GM23248 (cell line): ENCODE results near the gene PDXDC1. TPM values are rescaled to one million over a fixed set of nuclear protein-coding genes. Genes with fewer than 3 reads are reported as not detected.
"Not testable (repeated sequence)": the region's sequence is repeated elsewhere in the genome, so short reads cannot be mapped to it uniquely, and the experiment has no call there.

Experiments used
- DNase-seq: peaks from one replicate; pipeline ENCODE4 v3.0.0-alpha.2; 2015
- H2AFZ ChIP-seq: fragments of 200-600 bp; sonication (generic); 2 replicates; pipeline ENCODE4 v1.6.1; 2016; ENCODE audit warnings: antibody characterized with exemption
- H3F3A ChIP-seq: fragments of 200-600 bp; sonication (generic); 2 replicates; pipeline ENCODE4 v1.6.1; 2016; ENCODE audit warnings: mild to moderate bottlenecking, antibody characterized with exemption, mixed run types; ENCODE audit not compliant: insufficient read depth
- H3K27ac ChIP-seq: fragments of 200-600 bp; sonication (generic); 2 replicates; pipeline ENCODE4 v1.5.1; 2016; ENCODE audit warnings: mild to moderate bottlenecking
- H3K27me3 ChIP-seq: fragments of 200-600 bp; sonication (generic); replicated peaks from 2 replicates; pipeline ENCODE4 v1.6.1; 2016; ENCODE audit warnings: mild to moderate bottlenecking; ENCODE audit not compliant: insufficient read depth
- H3K36me3 ChIP-seq: fragments of 200-600 bp; sonication (generic); 2 replicates; pipeline ENCODE4 v1.6.1; 2016; ENCODE audit warnings: low read depth, mild to moderate bottlenecking
- H3K4me1 ChIP-seq: fragments of 200-600 bp; sonication (generic); 2 replicates; pipeline ENCODE4 v1.6.1; 2016; ENCODE audit warnings: mild to moderate bottlenecking; ENCODE audit not compliant: insufficient read depth
- H3K4me2 ChIP-seq: fragments of 200-600 bp; sonication (generic); one replicate; pipeline ENCODE4 v1.6.1; 2016; ENCODE audit warnings: mild to moderate bottlenecking; ENCODE audit not compliant: unreplicated experiment
- H3K4me3 ChIP-seq: fragments of 200-600 bp; sonication (generic); 2 replicates; pipeline ENCODE4 v1.5.1; 2016; ENCODE audit warnings: mild to moderate bottlenecking
- H3K79me2 ChIP-seq: fragments of 200-600 bp; sonication (generic); 2 replicates; pipeline ENCODE4 v1.6.1; 2016; ENCODE audit warnings: mild to moderate bottlenecking; ENCODE audit not compliant: insufficient read depth
- H3K9ac ChIP-seq: fragments of 200-600 bp; sonication (generic); 2 replicates; pipeline ENCODE4 v1.6.1; 2016; ENCODE audit warnings: mild to moderate bottlenecking
- H3K9me2 ChIP-seq: fragments of 200-600 bp; sonication (generic); 2 replicates; pipeline ENCODE4 v1.6.1; 2016; ENCODE audit warnings: mixed run types, mild to moderate bottlenecking, moderate library complexity; ENCODE audit not compliant: insufficient read depth
- H3K9me3 ChIP-seq: fragments of 200-600 bp; sonication (generic); one replicate; pipeline ENCODE4 v1.6.1; 2017; ENCODE audit warnings: low read depth
- H4K20me1 ChIP-seq: fragments of 200-600 bp; sonication (generic); 2 replicates; pipeline ENCODE4 v1.6.0; 2016; ENCODE audit not compliant: insufficient read depth
- EZH2 ChIP-seq: fragments of 200-600 bp; sonication (generic); IDR thresholded peaks from 2 replicates; pipeline ENCODE4 v1.6.1; 2018; ENCODE audit warnings: antibody characterized with exemption, mild to moderate bottlenecking; ENCODE audit not compliant: insufficient read depth, poor library complexity, severe bottlenecking
- EZH2phosphoT487 ChIP-seq: fragments of 200-600 bp; sonication (generic); IDR thresholded peaks from 2 replicates; pipeline ENCODE4 v1.6.1; 2018; ENCODE audit warnings: antibody characterized with exemption, moderate library complexity, mild to moderate bottlenecking, low read depth; ENCODE audit not compliant: insufficient read depth
- WGBS, 2 experiments: methylation state at CpG; one replicate each; pipeline ENCODE4 v1.1.6; 2015 to 2017; ENCODE audit warnings: low lambda C conversion rate in 2 of 2, low coverage in 1 of 2; ENCODE audit errors: missing lambda C conversion rate in 2 of 2; 5-methylcytosine and 5-hydroxymethylcytosine counted together
- in situ Hi-C: fragments of 300-500 bp; cut with MboI; formaldehyde crosslinking; loops from 2 replicates; pipeline ENCODE4 v1.15.0; 2020
- polyA plus RNA-seq: library from polyadenylated mRNA; unstranded; fragments of >200 nt; fragmentation: Nextera tagmentation; extraction: Ambion mirVana; gene quantifications from 2 replicates; pipeline ENCODE4 v1.2.1, GENCODE V29; 2016
- total RNA-seq: library from RNA; depleted of rRNA; stranded (reverse); fragments of >200 nt; shearing (Covaris generic); gene quantifications from 2 replicates; pipeline ENCODE4 v1.2.3, GENCODE V29; 2014

Gene PDXDC1
- total and polyA plus RNA-seq, 2 experiments from 2014 or later: 61.1 to 63.9 TPM

- Histone ChIP-seq H4K20me1 (no peaks in the 10 kb centered on the region), H2AFZ (peak overlapping the region; percentile 90), H3K27ac (0 out of 2 replicates have a peak overlapping the region, but pooled peaks have one; percentile 13), H3K4me2 (peak overlapping the region; percentile 81), H3K9me2 (no peaks in the 10 kb centered on the region), H3K4me1 (no peaks in the 10 kb centered on the region; the same call in 1 of the 2 replicates), H3K79me2 (peaks cover 53% of the 10 kb centered on the region), H3K9ac (peak overlapping the region; percentile 91), H3F3A (peaks cover 33% of the 10 kb centered on the region), H3K9me3 (no peaks in the 10 kb centered on the region), H3K36me3 (peaks cover 16% of the 10 kb centered on the region), H3K4me3 (peak overlapping the region; percentile 86), H3K27me3 (no peaks in the 10 kb centered on the region)
- peak; percentile 63 for DNase-seq
- in situ Hi-C loops: no loop called here
- TF ChIP-seq EZH2phosphoT487 (no peak), EZH2 (no peak)
- WGBS, 2 experiments: 1% methylated on average over 42 to 76 of the region's 81 CpGs
Observed at GRCh38 chr16:15055141-15056053, 80.6 kb downstream of the PDXDC1 start.

GRCh38 chr16:15057681-15058417 is 83.0 kb downstream of the PDXDC1 start:
- no peaks in the 10 kb centered on the region for H3K27me3 ChIP-seq
- no peaks in the 10 kb centered on the region for H3K9me2 ChIP-seq
- H3K9ac ChIP-seq: no peak overlapping the region
- peaks cover 32% of the 10 kb centered on the region for H3F3A ChIP-seq
- H3K27ac ChIP-seq: no peak overlapping the region
- no peak overlapping the region for H3K4me2 ChIP-seq
- 75 to 80% methylated on average over 7 of the region's 7 CpGs for WGBS, 2 experiments
- H3K4me1 ChIP-seq: no peaks in the 10 kb centered on the region; the same call in 1 of the 2 replicates
- DNase-seq: no peak
- H3K36me3 ChIP-seq: peaks cover 37% of the 10 kb centered on the region
- no peak overlapping the region for H2AFZ ChIP-seq
- H4K20me1 ChIP-seq: no peaks in the 10 kb centered on the region
- no peak overlapping the region for H3K4me3 ChIP-seq
- peaks cover 28% of the 10 kb centered on the region for H3K79me2 ChIP-seq
- H3K9me3 ChIP-seq: no peaks in the 10 kb centered on the region
- in situ Hi-C loops: no loop called here
- TF ChIP-seq EZH2 (no peak), EZH2phosphoT487 (no peak)

- H3K4me3 ChIP-seq: no peak overlapping the region
- peaks cover 46% of the 10 kb centered on the region for H3K36me3 ChIP-seq
- 84 to 96% methylated on average over 3 of the region's 3 CpGs for whole genome bisulfite sequencing, 2 experiments
Observed at GRCh38 chr16:15059324-15059723, 84.5 kb downstream of the PDXDC1 start.

GRCh38 chr16:15062085-15062810 is 87.4 kb downstream of the PDXDC1 start:
- H3K27me3 ChIP-seq, H3K9me3 ChIP-seq, H3K4me1 ChIP-seq, in situ Hi-C loops, H2AFZ ChIP-seq, H3K79me2 ChIP-seq, H4K20me1 ChIP-seq, H3K4me3 ChIP-seq, H3K4me2 ChIP-seq, DNase-seq, H3K9ac ChIP-seq, H3K9me2 ChIP-seq, H3K27ac ChIP-seq: not testable (repeated sequence)
- H3K36me3 ChIP-seq: peaks cover 46% of the 10 kb centered on the region
- WGBS, 2 experiments: 85 to 87% methylated on average over 8 of the region's 8 CpGs
- H3F3A ChIP-seq: peaks cover 29% of the 10 kb centered on the region

More at GRCh38 chr16:15059324-15059723, 84.5 kb downstream of the PDXDC1 start:
- no peaks in the 10 kb centered on the region for H4K20me1 ChIP-seq
- H3K79me2 ChIP-seq: peaks cover 14% of the 10 kb centered on the region
- H3K4me2 ChIP-seq: no peak overlapping the region
- H2AFZ ChIP-seq: no peak overlapping the region
- H3K9ac ChIP-seq: no peak overlapping the region
- in situ Hi-C loops: no loop called here
- H3K27me3 ChIP-seq: no peaks in the 10 kb centered on the region
- H3K4me1 ChIP-seq: no peaks in the 10 kb centered on the region; the same call in 1 of the 2 replicates
- H3K27ac ChIP-seq: no peak overlapping the region
- TF ChIP-seq EZH2phosphoT487: no peak
- H3K9me3 ChIP-seq: no peaks in the 10 kb centered on the region
- peaks cover 33% of the 10 kb centered on the region for H3F3A ChIP-seq
- DNase-seq: no peak
- no peaks in the 10 kb centered on the region for H3K9me2 ChIP-seq

- H3K4me1 ChIP-seq, H3K27ac ChIP-seq, H3F3A ChIP-seq, DNase-seq, H3K9me2 ChIP-seq, in situ Hi-C loops, H4K20me1 ChIP-seq, H2AFZ ChIP-seq, H3K27me3 ChIP-seq, H3K9me3 ChIP-seq, H3K79me2 ChIP-seq, H3K4me3 ChIP-seq, H3K4me2 ChIP-seq, H3K9ac ChIP-seq: not testable (repeated sequence)
- 98 to 100% methylated on average over 1 to 4 of the region's 4 CpGs for WGBS, 2 experiments
- peaks cover 38% of the 10 kb centered on the region for H3K36me3 ChIP-seq
Observed at GRCh38 chr16:15065961-15066360, 91.1 kb downstream of the PDXDC1 start.

- H3K9me2 ChIP-seq, DNase-seq, H3K79me2 ChIP-seq, H3K9me3 ChIP-seq, H3K9ac ChIP-seq, H3K4me3 ChIP-seq, H4K20me1 ChIP-seq, H3K4me1 ChIP-seq, H3K27me3 ChIP-seq, H3K27ac ChIP-seq, in situ Hi-C loops, H3K4me2 ChIP-seq, H3F3A ChIP-seq, H2AFZ ChIP-seq: not testable (repeated sequence)
- peaks cover 32% of the 10 kb centered on the region for H3K36me3 ChIP-seq
- 93 to 96% methylated on average over 8 of the region's 8 CpGs for WGBS, 2 experiments
Observed at GRCh38 chr16:15066690-15067089, 91.9 kb downstream of the PDXDC1 start.
